DOHH2 (cell line): Measurements from ENCODE around the gene PSMA3.

Experiments
- H3F3A ChIP-seq: fragments of 200-600 bp; sonication (generic), shearing (Covaris generic); 2 replicates; pipeline ENCODE4 v1.6.0; 2016; ENCODE audit warnings: antibody characterized with exemption, mild to moderate bottlenecking; ENCODE audit not compliant: control insufficient read depth, insufficient read depth
- H3K27ac ChIP-seq: fragments of 200-600 bp; sonication (generic); 2 replicates; pipeline ENCODE4 v1.5.1; 2014; ENCODE audit warnings: low read depth, mild to moderate bottlenecking, low read length, moderate library complexity
- H3K27me3 ChIP-seq: fragments of 200-600 bp; sonication (generic); 2 replicates; pipeline ENCODE4 v1.6.1; 2014; ENCODE audit warnings: mild to moderate bottlenecking, low read length, mixed read lengths; ENCODE audit not compliant: control insufficient read depth
- H3K36me3 ChIP-seq: fragments of 200-600 bp; sonication (generic); 2 replicates; pipeline ENCODE4 v1.6.1; 2014; ENCODE audit warnings: mild to moderate bottlenecking, low read length, moderate library complexity, mixed read lengths; ENCODE audit not compliant: control insufficient read depth
- H3K4me1 ChIP-seq: fragments of 200-600 bp; sonication (generic); 2 replicates; pipeline ENCODE4 v1.6.1; 2014; ENCODE audit warnings: mild to moderate bottlenecking, low read length, mixed read lengths; ENCODE audit not compliant: control insufficient read depth
- H3K4me2 ChIP-seq: fragments of 200-600 bp; sonication (generic); 2 replicates; pipeline ENCODE4 v1.6.0; 2014; ENCODE audit warnings: mild to moderate bottlenecking, low read length, moderate library complexity
- H3K4me3 ChIP-seq: fragments of 200-600 bp; sonication (generic); 2 replicates; pipeline ENCODE4 v1.5.1; 2014; ENCODE audit warnings: mild to moderate bottlenecking, low read length, mixed read lengths
- H3K79me2 ChIP-seq: fragments of 200-600 bp; sonication (generic); 2 replicates; pipeline ENCODE4 v1.6.1; 2014; ENCODE audit warnings: mild to moderate bottlenecking, low read length, mixed read lengths; ENCODE audit not compliant: control insufficient read depth
- H3K9me2 ChIP-seq: fragments of 200-600 bp; sonication (generic); replicated peaks from 2 replicates; pipeline ENCODE4 v1.6.1; 2014; ENCODE audit warnings: mild to moderate bottlenecking, low read length, mixed read lengths; ENCODE audit not compliant: control insufficient read depth
- H3K9me3 ChIP-seq: fragments of 200-600 bp; sonication (generic); 2 replicates; pipeline ENCODE4 v1.6.1; 2014; ENCODE audit warnings: antibody characterized with exemption, low read length, mixed read lengths; ENCODE audit not compliant: control insufficient read depth, insufficient read depth
- H4K20me1 ChIP-seq: fragments of 200-600 bp; sonication (generic); 2 replicates; pipeline ENCODE4 v1.6.0; 2014; ENCODE audit warnings: low read depth, mild to moderate bottlenecking, antibody characterized with exemption, low read length, moderate library complexity; ENCODE audit not compliant: control insufficient read depth, insufficient read depth
- EZH2phosphoT487 ChIP-seq: fragments of 200-600 bp; sonication (generic); IDR thresholded peaks from 2 replicates; pipeline ENCODE4 v1.6.1; 2017; ENCODE audit warnings: borderline replicate concordance, mild to moderate bottlenecking, antibody characterized with exemption, low read length, moderate library complexity, mixed read lengths
- TF ChIP-seq, protein P1 (sequence below): fragments of 200-600 bp; sonication (generic); IDR thresholded peaks from one replicate; pipeline ENCODE4 v1.5.1; 2014; ENCODE audit warnings: antibody characterized with exemption, mild to moderate bottlenecking, low read depth, low read length; ENCODE audit not compliant: poor library complexity, severe bottlenecking

The PSMA3 gene

DNA sequence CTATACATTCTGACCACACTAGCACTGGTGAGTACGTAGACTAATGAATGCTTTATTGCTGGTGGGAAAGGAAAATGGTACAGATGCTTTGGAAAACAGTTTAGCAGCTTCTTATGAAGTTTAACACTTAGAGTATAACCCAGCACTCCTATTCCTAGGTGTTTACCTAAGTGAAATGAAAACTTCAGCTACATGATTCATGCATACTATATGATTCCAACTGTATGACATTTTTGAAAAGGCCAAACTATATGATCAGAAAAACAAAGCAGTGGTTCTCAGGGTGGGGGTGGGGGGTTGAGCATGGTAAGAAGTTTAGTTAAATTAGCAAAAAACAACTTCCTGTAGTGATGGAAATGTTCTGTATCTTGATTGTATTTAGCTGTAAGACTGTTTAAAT, 31.6 kb downstream of the PSMA3 start:
- no peaks in the 10 kb centered on the region for H3K9me2 ChIP-seq
- H3K27ac ChIP-seq, result no peak overlapping the region
- no peaks in the 10 kb centered on the region for H3K9me3 ChIP-seq
- peaks cover 82% of the 10 kb centered on the region for H3K36me3 ChIP-seq
- H3K27me3 ChIP-seq, result no peaks in the 10 kb centered on the region
- no peak for TF ChIP-seq EZH2phosphoT487
- TF ChIP-seq, protein P1, sequence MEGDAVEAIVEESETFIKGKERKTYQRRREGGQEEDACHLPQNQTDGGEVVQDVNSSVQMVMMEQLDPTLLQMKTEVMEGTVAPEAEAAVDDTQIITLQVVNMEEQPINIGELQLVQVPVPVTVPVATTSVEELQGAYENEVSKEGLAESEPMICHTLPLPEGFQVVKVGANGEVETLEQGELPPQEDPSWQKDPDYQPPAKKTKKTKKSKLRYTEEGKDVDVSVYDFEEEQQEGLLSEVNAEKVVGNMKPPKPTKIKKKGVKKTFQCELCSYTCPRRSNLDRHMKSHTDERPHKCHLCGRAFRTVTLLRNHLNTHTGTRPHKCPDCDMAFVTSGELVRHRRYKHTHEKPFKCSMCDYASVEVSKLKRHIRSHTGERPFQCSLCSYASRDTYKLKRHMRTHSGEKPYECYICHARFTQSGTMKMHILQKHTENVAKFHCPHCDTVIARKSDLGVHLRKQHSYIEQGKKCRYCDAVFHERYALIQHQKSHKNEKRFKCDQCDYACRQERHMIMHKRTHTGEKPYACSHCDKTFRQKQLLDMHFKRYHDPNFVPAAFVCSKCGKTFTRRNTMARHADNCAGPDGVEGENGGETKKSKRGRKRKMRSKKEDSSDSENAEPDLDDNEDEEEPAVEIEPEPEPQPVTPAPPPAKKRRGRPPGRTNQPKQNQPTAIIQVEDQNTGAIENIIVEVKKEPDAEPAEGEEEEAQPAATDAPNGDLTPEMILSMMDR, result no peak
- peaks cover 25% of the 10 kb centered on the region; the same call in 1 of the 2 replicates for H3F3A ChIP-seq
- no peaks in the 10 kb centered on the region for H4K20me1 ChIP-seq
- no peak overlapping the region for H3K4me2 ChIP-seq
- H3K4me3 ChIP-seq, result no peak overlapping the region
- peaks cover 92% of the 10 kb centered on the region for H3K79me2 ChIP-seq
- peaks cover 21% of the 10 kb centered on the region for H3K4me1 ChIP-seq

DNA sequence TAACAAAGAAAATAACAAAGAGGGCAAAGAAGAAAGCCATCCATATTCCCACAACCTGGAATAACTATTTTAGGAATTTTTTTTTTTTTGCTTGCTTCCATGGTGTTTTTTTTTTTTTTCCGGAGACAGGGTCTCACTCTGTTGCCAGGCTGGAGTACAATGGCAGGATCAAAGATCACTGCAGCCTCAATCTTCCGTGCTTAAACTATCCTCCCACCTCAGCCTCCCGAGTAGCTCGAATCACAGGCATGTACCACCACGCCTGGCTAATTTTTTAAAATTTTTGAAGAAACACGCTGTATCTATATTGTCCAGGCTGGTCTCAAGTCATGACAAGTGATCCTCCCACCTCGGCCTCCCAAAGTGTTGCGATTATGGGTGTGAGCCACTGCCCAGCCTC, 33.5 kb downstream of the PSMA3 start:
- Histone ChIP-seq H3K4me3 (no peak overlapping the region), H3K9me3 (no peaks in the 10 kb centered on the region), H3K27ac (no peak overlapping the region), H3K79me2 (peaks cover 97% of the 10 kb centered on the region), H3K27me3 (no peaks in the 10 kb centered on the region), H3K36me3 (peaks cover 82% of the 10 kb centered on the region), H3K4me2 (no peak overlapping the region), H3K4me1 (peaks cover 39% of the 10 kb centered on the region), H3K9me2 (no peaks in the 10 kb centered on the region), H4K20me1 (no peaks in the 10 kb centered on the region), H3F3A (peaks cover 18% of the 10 kb centered on the region)
- TF ChIP-seq, protein P1, result no peak
- no peak for TF ChIP-seq EZH2phosphoT487

DNA sequence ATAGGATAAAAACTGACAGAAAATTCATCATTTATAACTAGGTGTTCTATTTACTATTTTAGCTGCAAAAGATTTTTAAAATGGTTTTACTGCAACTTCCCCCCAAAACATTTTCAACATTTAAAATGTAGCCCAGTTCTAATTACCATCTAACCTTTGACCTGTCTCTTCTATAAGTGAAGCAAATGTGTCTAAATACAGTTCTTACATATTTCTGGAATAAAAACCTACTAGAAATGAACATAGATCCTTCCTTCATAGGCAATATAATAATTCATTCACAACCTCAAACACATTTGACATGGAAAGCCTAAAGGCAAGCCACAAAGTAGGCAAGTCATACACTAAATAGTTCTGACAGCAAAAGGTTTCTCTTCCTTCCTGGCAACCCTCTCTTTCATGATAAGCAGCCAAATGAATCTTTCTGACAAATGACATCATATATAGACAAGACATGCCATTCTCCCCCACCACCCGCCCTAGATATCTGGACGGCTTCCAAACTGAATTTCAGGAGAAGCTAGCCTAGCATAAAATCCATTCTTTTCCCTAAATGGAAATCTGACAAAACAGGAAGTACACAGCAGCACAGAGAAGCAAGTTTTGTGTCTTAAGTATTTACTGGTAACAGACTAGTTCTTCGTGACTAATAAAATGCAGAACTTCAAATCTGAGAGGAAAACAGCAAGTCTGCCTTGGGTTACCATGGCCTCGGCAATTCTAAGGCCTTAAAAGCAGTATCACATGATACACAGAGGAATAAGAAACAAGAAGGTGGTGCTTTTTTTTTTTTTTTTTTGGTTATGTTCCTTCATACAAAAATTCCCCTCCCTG, 36.5 kb downstream of the PSMA3 start:
- Histone ChIP-seq H3K9me2 (no peaks in the 10 kb centered on the region), H3K4me1 (peaks cover 28% of the 10 kb centered on the region), H3K4me3 (no peak overlapping the region), H3K79me2 (peaks cover 96% of the 10 kb centered on the region), H3F3A (peaks cover 5% of the 10 kb centered on the region), H4K20me1 (no peaks in the 10 kb centered on the region), H3K4me2 (no peak overlapping the region), H3K27ac (peak overlapping the region; percentile 0; the same call in 1 of the 2 replicates), H3K36me3 (peaks cover 81% of the 10 kb centered on the region), H3K9me3 (no peaks in the 10 kb centered on the region), H3K27me3 (no peaks in the 10 kb centered on the region)
- TF ChIP-seq EZH2phosphoT487, result no peak
- TF ChIP-seq, protein P1, result no peak
